Measurements from ENCODE around the gene ZNHIT2.
A peak's percentile ranks its signal among the peaks of the same experiment; 100 is the strongest.

ZNHIT2 gene

DNA sequence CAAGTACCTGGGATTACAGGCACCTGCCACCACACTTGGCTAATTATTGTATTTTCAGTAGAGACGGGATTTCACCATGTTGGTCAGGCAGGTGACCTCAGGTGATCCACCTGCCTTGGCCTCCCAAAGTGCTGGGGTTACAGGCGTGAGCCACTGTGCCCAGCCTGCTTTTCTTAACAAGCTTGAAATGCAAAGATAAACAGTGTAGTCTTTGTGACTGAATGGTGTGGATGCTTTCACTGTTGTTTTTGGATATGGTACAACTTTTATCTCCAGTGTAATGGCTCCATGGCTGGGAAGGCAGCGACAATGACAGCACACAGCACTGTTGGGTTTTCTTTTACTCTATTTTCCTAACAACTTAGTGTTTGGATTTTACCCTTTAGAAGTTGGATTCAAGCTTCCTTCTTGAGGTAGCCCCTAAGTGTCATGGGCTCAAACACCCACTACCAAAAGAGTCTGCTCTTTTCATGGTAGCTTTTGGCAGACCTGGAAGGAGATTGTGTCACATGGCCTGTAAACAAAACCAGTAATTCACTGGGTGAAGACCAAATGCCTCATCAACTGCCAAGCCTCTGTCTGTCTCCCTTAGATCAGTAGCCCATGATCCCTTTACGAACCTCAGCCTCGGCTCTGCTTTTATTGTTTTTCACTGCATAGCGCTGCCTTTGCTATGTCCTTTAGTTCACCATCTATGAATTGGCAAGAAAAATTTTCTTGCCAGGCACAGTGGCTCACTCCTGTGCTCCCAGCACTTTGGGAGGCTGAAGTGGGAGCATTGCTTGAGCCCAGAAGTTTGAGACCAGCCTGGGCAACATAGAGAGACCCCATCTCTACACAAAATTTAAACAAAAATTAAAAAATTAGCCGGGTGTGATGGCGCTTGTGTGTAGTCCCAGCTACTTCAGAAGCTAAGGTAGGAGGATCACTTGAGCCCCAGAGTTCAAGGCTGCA is 15.1 kb downstream of the ZNHIT2 start:
- DNase-seq, result no peak

DNA sequence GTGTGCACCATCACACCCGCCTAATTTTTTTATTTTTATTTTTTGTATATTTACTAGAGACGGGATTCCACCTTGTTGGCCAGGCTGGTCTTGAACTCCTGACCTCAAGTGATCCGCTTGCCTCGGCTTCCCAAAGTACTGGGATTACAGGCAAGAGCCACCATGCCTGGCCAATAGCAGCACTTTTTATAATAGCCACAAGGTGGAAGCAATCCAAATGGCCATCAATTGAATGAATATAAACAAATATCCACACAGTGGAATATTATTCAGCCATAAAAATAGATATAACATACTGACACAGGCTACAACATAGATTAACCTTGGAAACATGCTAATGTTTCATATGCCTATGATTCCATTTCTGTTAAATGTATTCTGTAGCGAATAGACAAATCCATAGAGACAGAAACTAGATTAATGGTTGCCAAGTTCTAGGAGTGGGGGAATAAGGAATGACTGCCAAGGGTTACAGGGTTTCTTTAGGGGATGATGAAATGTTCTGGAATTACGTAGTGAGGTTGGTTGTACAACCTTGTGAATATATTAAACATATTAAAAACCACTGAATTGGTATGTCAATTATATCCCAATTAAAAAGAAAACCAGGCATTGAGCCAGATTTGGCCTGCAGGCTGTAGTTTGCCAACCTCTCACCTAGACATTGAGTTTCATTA is 16.7 kb downstream of the ZNHIT2 start:
- no peak for DNase-seq

DNA sequence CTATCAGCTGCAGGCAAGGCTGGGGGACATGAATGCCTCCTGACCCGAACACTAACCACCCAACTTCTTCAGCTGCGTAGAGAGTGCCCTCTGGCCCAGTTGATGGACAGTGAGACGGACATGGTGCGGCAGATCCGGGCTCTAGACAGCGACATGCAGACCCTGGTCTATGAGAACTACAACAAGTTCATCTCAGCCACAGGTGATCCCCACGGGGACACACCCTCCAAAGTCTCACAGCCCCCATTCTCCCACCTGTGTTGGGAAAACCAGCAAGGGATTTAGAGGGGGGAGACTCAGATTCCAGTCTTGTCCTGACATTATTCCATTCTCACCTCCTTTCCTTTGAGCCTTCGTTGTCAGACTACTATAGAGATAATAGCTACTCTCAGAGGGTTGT is 20.6 kb downstream of the ZNHIT2 start:
- no peak for DNase-seq

DNA sequence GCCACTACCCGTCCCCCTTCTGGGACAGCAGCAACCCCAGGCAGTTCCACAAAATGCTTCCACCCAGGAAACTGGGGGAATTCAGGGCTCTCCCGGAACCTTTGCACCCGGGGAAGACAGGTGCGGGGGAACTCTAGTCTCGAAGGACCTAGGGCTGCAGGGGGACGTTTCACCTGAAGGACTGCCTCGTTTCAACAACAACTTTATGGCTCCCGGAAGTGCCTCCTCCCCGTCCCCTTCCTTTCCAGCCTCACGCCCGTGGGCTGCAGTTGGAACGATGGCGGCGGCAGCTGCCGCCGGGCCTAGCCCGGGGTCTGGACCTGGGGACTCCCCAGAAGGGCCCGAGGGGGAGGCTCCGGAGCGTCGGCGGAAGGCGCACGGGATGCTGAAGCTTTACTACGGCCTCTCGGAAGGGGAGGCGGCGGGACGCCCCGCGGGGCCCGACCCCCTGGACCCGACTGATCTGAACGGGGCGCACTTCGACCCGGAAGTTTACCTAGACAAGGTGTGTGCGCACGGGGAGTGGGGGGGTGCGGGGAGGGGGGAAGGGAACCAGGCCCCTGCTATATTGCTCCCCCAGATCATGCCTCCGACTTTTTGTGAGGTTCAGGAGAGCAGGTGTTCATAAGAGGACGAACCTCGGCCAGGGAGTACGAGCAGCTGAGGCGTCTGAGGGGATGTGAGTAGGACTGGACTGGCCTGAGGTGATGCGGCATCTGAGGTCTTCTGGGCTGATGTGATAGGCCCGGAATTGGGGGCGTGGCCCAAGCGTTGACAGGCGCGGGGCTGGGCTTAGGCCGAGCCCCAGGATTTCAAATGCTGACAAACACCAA is 21.3 kb downstream of the ZNHIT2 start, which contains the start of gene VPS51:
TSS of gene VPS51 (plus strand) at position 241 of the 833 bp plus-strand sequence. CDS start at position 278, 37 bp downstream.
- DNase-seq, result peak; percentile 68

DNA sequence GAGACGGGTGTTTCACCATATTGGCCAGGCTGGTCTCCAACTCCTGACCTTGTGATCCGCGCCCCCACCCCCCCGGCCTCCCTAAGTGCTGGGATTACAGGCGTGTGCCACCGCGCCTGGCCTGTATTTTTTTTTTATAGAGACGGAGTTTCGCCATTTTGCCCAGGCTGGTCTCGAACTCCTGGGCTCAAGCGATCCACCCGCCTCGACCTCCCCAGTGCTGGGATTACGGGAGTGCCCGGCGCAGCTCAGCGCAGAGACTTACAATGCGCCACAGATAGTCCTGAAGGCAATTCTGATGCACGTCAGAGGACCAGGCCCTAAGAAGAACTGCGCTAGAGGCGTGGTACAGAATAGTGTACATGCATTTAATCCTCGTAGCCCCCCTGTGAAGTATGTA is 22.1 kb downstream of the ZNHIT2 start:
- no peak for DNase-seq

DNA sequence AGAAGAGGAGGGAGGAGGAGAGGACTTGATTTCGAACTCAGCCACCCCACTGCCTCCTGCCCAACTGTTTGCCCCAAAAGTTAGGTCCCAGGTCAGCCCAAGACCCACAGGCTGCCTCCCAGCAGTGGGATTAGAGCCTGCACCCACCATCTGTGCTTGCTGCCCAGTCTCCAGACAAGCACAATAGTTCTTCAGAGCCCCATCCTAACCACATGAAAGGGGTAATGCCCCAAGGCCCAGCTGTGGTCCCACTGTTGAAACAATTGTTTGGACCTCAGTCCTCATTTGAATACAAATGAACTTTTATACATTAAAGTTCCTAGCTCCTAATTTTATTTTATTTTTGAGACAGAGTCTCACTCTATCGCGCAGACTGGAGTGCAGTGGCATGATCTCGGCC is 26.9 kb downstream of the ZNHIT2 start:
- no peak for DNase-seq

DNA sequence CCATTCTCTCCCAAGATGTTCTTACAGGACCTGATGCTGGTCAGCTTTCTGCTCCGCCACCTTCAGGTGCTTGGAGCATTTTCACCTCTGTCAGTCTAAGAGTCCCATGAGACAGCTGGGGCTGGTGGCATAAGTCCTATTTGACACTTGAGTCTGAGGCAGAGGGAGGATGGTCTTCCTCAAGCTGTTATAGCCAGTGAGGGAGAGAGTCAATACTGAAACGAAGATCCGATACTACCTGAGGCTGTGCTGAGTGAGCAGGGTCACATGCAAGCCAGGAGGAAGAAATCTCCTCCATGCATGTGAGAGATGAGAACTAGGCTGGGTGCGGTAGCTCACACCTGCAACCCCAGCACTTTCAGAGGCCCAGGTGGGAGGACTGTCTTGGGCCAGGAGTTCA is 27.9 kb downstream of the ZNHIT2 start:
- DNase-seq, result no peak

DNA sequence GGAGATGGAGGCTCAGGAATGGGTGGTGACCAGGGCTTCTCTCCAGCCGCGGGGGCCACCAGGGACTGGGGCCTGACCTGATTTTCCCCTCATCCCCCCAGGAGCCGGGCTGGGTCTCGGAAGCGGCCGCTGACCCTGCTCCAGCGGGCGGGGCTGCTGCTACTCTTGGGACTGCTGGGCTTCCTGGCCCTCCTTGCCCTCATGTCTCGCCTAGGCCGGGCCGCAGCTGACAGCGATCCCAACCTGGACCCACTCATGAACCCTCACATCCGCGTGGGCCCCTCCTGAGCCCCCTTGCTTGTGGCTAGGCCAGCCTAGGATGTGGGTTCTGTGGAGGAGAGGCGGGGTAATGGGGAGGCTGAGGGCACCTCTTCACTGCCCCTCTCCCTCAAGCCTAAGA is 29.7 kb downstream of the ZNHIT2 start:
- DNase-seq, result no peak

DNA sequence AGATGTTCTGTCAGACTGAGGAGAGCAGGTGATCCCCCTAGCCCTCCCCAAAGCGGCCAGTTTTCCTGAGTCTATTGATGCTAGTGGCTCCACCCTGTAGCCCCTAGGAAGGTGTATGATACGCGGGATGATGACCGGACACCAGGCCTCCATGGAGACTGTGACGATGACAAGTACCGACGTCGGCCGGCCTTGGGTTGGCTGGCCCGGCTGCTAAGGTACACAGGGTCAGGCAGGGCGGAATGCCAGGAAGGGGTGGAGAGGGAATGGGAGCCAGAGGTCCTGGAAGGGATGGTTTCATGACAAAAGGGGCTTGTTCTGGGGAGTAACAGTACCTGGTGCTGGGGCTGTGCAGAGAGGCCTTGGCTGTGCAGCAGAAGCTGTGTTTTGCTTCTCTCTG is 30.3 kb downstream of the ZNHIT2 start:
- no peak for DNase-seq

DNA sequence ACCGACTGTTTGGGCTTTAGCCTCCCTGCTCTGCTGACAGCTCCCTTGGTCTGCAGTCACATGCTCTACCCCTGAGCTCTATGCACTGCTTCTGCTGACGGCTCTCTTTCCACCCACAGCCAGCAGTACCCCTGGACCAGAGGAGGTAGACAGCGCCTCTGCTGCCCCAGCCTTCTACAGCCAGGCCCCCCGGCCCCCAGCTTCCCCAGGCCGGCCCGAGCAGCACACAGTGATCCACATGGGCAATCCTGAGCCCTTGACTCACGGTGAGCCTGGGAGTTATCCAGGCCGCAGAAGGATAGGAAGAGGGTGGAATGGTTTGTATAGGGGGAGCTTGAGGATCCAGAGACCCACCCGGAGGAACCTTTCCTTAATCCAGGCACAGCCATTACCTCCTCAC is 30.7 kb downstream of the ZNHIT2 start:
- DNase-seq, result no peak

DNA sequence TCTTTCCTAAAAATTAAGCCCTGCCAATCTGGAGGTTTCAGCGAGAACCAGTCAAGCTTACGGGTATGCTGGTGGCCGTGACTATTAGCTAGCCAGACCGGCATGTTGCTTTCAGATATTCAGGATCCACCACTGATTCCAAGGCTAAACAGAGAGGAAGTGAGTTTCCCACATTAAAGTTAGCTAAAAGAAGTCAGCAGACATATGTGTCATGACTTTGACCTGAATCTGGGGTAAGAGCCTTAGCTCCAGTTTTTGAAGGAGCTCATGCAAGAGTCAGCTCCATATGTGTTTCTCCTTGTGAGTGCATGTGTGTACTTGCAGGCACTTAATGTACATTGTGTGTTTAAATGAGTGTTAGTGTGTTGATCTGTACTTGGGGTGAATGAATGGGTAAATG is 32.1 kb downstream of the ZNHIT2 start:
- DNase-seq, result no peak

DNA sequence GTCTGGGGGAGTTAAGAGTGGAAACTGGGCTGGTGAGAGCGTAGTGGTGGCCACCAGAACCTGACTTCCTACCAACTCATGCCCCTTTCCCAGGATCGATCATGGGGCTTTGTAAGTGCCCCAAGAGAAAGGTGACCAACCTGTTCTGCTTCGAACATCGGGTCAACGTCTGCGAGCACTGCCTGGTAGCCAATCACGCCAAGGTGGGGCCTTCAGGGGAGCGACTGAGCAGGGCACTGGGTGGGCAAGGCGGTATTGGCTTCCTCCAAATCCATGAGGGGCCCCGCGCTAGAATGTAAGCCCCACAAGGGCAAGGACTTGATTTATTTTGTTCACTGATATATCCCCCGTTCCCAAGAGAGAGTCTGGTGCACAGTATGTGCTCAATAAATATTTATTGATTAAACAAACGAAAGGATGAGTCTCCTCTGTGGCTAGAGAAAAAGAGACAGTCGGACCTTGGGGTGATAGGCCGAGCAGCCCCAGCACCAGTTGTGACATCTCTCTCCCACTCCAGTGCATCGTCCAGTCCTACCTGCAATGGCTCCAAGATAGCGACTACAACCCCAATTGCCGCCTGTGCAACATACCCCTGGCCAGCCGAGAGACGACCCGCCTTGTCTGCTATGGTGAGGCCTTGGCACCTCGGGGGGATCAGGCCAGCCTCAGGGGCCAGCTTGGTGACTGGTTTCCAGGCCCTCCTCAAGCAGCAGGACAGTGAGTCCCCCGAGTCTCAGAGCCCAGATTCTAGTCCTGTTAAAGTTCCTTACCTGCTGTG is 32.7 kb downstream of the ZNHIT2 start:
- no peak for DNase-seq

DNA sequence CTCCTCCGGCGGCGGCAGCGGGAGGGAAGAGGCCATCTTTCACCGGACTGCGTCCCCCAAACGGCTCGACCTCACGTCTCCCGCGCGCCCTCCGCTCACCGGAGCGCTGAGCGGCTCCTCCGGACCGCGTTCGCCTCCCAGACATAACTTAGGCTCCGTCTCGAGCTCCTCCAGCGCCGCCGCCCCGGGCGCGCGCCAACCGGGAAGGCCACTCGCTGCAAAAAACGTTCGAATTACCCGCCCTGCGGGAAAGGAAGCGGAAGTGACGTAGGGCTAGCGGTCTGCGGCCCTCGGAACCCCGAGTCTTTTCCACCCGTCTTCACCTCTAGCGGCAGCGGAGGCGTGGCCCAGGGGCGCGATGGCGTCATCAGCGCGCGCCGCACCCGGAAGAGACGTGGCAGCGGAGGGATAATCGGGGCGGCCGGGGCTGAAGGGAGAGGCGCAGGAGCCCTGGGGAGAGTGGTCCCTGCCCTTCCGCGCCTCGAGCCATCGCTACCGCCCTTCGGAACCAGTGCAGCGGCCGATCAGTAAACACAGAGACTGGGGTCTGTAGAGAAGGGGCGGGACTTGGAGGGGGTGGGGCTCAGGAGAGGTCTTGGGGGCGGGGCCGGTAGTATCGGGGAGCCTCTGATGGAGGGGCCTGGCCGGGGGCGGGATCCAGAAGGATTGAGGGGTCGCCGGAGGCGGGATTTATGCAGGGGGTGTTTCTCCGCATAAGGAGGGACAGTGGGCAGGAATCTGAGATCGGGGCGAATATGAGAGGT is 33.5 kb downstream of the ZNHIT2 start, which contains the start of the genes CDCA5 and ZFPL1:
TSS of gene CDCA5 (minus strand) at position 207 of the 764 bp plus-strand sequence. CDS start at position 145, 62 bp downstream.
TSS of gene ZFPL1 (plus strand) at position 389 of the 764 bp plus-strand sequence. CDS start 477 bp downstream, outside the sequence.
- DNase-seq, result peak; percentile 91

DNA sequence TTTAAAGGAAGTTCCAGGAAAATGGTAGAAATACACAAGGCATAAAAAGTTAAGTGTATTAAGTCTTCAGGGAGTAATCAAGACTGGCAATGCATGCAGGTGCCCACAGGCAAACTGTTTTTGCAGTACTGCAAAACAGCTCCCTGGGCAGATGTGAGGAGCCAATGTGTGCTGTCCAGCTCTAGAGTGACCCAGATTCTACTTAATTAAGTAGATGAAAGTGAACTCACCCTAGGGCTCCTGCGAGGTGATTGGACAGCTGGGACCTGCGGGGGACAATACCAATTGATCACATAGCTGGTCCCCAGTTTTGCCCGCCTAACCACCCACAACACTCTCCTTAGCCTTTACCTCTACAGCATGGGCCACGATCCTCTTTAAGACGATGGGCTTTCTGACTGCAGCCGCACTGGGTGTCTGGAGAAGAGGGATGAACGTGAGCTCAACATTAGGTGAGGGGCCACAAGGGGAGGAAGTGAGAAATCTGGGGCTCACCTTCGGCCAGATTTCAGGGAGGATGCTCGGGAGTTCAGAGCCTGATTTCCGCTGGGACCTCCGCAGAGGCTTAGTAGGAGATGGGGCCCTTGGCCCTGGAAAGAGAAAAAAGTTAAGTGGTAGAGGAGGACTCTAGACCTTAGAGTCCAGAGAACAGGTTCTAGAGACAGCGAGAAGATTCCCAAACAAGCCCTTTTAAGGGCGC is 34.2 kb downstream of the ZNHIT2 start:
- no peak for DNase-seq

DNA sequence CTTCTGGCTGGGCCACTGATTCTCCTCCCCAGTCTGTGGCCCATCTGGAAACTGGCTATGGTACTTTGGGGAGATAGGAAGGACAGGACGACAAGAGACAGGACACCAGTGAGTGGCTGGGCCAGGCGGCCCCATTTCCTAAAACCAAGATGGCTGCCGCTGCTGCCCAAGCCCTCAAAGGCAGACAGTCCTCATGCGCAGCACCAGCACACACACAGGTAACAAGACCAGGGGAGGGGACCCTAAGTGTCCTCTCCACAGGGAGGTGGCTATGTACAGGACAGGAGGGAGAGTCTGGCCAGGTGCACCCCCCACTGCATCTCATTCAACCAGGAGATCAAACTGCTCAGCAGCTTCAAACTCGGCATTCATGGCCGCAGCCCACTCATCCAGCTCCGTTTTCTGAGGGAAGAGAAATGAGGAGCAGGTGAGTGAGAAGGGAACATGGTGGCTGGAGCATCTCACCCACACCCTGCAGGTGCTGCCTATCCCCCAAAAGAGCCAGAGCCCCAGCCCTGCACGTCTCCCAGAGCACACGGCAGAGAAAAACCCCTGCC is 38.6 kb downstream of the ZNHIT2 start:
- no peak for DNase-seq

DNA sequence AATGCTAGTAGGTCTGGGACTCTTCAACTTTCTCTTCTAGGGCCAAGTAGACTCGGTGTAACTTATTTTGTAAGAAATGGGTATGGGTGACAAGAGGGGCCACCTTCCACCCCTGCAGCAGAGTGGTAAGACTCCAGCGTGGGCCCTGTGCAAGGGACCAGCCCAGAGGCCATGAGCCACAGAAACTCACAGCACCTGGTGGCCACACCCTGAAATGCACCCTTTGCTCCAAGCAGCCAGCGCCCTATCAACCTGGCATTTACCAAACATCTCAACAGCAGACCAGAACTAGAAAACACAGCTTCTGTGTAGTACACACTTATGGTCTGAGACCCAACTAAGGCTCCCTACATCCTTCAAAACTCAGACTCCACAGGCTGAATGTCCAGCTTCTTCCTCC is 39.4 kb downstream of the ZNHIT2 start:
- peak; percentile 37 for DNase-seq

DNA sequence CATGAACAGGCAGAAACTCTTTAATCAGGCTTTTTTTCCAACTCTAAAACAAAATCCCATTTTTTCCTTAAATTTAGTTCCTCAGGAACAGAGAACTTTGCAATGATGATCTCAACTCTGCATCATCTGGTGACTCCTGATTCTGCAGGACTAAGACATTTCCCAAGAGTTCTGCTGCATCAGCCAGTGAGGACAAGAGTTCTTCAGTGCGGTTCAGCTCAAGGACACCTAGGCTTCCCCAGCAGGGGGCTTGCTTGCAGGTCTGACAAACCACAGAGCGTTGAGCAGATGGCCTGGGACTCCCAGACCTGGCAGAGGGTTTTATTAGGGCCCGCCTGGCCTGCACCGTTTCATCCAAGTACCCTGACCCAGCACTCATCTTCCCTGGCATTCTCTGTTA is 40.0 kb downstream of the ZNHIT2 start:
- DNase-seq, result no peak

DNA sequence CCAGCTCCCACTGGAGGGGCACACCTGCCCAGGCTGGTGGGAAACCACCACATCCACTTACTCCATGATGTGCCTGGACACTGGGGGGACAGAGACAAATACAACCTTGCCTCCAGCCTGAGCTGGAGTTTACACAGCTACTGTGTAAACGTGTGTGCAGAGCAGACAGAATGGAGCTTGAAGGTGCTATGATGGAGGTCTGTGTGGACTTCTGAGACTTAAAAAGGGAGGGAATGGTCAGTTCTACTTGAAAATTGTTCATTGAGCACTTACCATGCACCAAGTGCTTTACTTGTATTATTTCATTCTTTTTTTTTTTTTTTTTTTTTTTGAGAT is 44.9 kb downstream of the ZNHIT2 start:
- no peak for DNase-seq

DNA sequence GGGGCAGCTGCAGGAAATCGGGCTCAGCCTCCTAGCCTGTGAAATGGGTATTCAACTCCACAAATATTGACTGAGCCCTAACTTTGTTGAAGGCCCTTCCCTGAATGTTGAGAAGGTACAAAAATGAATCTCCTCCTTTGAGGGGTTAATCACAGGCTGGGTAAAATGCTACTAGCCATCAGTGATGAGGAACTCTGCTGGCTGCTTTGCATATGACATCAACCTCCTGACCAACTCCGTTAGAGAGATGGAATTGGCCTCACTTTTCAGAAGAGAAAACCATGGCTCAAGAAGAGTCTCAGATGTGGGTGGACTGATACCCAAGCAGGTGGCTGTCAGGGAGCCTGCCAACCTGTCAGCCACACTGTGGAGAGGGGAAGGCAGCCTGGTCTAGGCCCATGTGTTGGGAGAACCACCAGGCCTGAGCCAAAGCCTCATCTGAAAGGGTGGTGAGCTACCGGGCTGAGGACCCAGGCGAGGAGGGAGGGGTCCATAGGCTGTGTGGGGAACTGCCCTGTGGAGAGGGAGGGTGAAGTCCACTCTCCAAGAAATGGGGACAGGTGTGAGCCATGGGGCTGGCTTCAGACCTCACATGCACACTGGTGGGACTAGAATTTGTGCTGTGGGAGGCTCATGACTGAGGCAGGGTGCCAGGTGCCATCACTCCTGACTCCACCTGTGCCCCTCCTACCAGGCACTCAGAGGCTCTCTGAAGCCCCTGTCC is 45.4 kb downstream of the ZNHIT2 start:
- DNase-seq, result no peak

DNA sequence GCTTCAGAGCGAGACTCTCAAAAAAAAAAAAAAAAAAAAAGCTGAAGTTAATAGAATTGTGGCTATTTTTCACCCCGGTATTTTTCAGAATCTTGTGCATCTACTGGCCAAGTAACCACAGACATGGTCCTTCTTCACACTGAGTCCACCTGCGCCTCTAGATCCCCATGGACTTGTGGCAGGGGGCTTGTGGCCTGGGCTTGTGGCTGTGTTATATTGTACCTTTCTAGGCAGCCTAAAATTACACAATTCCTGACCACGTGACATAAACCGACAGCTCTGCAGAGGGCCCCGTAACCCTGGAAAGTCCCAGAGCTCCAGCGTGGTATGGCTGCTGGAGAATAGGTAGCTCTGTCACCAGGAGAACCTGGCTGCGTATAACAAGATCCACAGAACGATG is 48.3 kb downstream of the ZNHIT2 start:
- peak; percentile 15 for DNase-seq

All from kidney glomerular epithelial cell (primary cell).